ENCODE results near the gene CYRIA.

CYRIA gene

DNA sequence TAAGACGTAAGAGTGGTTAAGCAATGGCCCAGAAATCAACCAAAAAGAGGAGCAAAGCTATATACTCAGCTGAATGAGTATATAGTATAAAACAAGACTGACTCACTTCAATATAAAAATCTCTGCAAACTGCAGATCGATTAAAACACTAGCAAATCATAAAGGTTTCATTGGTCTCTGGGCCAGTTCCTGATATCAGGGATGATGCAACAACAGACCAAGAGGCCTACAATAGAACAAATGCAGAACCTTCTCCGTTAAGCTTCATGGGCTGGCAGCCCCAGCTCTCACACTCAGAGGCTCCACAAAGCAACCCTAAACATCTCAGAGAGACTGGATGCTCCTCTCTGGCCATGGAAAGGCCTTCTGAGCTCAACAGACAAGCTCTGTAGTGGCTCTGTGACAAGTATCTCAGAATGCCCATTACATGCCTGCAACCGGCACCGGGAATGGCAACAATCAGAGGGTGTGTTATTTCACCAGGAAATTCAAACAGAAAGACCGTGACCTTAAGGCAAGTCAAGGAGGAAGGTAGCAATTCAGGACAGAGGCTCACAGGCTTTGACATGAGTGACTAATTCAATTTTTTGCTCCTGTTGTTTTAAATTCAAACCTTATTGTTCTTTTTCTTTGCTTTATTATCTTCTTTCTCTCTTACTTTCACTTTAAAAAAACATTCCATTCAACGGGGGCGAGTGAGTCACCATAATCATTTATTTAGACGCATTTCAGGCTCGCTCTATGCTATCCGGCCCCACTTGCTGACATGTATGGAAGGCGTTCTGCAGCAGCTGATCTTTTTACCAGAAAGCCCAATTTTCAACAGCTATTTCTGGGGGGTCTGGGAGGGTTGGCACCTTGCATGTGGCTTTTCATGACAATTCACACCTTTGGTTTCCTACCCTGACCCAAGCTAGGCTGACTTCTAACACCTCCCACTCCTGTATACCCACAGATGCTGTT lies 15.1 kb downstream of the CYRIA start:
- TF ChIP-seq, protein P1, sequence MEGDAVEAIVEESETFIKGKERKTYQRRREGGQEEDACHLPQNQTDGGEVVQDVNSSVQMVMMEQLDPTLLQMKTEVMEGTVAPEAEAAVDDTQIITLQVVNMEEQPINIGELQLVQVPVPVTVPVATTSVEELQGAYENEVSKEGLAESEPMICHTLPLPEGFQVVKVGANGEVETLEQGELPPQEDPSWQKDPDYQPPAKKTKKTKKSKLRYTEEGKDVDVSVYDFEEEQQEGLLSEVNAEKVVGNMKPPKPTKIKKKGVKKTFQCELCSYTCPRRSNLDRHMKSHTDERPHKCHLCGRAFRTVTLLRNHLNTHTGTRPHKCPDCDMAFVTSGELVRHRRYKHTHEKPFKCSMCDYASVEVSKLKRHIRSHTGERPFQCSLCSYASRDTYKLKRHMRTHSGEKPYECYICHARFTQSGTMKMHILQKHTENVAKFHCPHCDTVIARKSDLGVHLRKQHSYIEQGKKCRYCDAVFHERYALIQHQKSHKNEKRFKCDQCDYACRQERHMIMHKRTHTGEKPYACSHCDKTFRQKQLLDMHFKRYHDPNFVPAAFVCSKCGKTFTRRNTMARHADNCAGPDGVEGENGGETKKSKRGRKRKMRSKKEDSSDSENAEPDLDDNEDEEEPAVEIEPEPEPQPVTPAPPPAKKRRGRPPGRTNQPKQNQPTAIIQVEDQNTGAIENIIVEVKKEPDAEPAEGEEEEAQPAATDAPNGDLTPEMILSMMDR (IDR thresholded peaks at IDR 0.05) = no peak
- Histone ChIP-seq H3K27me3 (no peaks in the 10 kb centered on the region), H3K4me1 (ENCODE audit: control insufficient read depth in 1 of 2, insufficient read depth in 1 of 2, low read depth in 1 of 2, low read length in 1 of 2) (peaks cover 26 to 32% of the 10 kb centered on the region in 2 experiments), H3K27ac (peak overlapping the region; percentile 72), H3K4me3 (ENCODE audit: low read depth in 1 of 2, low read length in 1 of 2) (no peak overlapping the region), H3K9me3 (no peaks in the 10 kb centered on the region), H3K36me3 (peaks cover 26% of the 10 kb centered on the region)

DNA sequence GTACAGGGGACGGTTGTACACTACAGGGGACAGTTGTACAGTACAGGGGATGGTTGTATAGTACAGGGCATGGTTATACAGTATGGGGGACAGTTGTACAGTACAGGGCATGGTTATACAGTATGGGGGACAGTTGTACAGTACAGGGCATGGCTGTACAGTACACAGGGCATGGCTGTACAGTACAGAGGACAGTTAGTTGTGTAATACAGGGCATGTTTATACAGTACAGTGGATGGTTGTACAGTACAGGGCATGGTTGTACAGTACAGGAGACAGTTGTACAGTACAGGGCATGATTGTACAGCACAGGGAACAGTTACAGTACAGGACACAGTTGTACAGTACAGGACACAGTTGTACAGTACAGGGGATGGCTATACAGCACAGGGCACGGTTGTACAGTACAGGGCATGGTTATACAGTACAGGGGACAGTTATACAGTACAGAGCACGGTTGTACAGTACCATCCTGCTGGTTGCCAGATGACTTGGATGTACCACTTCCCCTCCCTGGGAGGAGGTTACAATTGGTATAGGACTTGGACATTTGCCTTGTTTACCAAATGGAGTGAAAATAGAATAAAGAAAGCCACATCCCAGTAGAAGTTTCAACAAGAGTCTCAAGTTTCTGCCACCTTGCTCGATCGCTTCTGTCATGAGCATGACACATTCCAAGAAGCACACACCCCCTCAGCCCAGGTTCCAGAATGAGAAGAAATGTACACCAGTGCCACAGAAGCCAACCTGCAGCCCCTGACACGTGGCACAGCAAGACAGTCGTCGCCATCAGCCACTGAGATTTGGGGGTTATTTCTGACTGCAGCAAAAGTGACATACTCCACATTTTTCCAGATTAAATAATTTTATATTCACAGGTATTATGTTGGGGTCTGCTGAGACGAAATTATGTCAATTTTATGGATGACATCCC lies 16.0 kb downstream of the CYRIA start:
- Histone ChIP-seq H3K36me3 (peaks cover 26% of the 10 kb centered on the region), H3K4me1 (ENCODE audit: control insufficient read depth in 1 of 2, insufficient read depth in 1 of 2, low read depth in 1 of 2, low read length in 1 of 2) (peaks cover 17 to 22% of the 10 kb centered on the region in 2 experiments), H3K27ac (peak overlapping the region; percentile 72), H3K27me3 (no peaks in the 10 kb centered on the region), H3K9me3 (no peaks in the 10 kb centered on the region), H3K4me3 (ENCODE audit: low read depth in 1 of 2, low read length in 1 of 2) (no peak overlapping the region)
- TF ChIP-seq, protein P1 (IDR thresholded peaks at IDR 0.05) = no peak

DNA sequence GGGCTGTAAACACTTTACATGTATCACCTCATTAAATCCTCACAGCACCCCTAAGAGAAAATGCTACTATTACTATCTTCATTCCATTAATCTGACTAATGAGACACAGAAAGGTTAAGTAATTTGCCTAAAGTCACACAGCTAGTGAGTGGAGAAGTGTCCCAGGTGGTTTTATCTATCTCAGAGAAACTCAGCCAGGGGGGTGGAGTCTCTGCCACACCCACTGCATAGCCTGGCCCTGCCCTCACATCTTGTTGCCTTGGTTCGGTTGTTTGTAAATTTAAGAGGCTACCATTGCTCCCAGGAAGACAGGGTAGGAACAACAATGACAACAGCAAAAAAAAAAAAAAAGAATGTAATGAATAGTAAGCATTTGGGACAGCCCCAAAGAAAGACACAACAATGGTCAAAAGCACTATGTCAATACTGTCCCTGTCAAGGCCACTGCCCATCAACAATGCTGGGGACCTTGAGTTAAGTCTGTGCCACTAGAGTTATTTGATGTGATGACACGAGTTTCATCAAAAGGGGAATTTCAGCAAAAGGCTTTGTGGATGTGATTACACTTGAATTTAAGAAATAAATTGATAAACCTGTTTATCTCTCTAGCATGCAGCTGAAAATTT lies 17.5 kb downstream of the CYRIA start:
- TF ChIP-seq, protein P1 (IDR thresholded peaks at IDR 0.05) = no peak
- no peaks in the 10 kb centered on the region for H3K27me3 ChIP-seq
- H3K4me3 ChIP-seq (ENCODE audit: low read depth in 1 of 2, low read length in 1 of 2) = no peak overlapping the region
- no peak overlapping the region for H3K27ac ChIP-seq
- H3K9me3 ChIP-seq = no peaks in the 10 kb centered on the region
- H3K36me3 ChIP-seq = peaks cover 33% of the 10 kb centered on the region
- peaks cover 7 to 14% of the 10 kb centered on the region in 2 experiments for H3K4me1 ChIP-seq (ENCODE audit: control insufficient read depth in 1 of 2, insufficient read depth in 1 of 2, low read depth in 1 of 2, low read length in 1 of 2)

DNA sequence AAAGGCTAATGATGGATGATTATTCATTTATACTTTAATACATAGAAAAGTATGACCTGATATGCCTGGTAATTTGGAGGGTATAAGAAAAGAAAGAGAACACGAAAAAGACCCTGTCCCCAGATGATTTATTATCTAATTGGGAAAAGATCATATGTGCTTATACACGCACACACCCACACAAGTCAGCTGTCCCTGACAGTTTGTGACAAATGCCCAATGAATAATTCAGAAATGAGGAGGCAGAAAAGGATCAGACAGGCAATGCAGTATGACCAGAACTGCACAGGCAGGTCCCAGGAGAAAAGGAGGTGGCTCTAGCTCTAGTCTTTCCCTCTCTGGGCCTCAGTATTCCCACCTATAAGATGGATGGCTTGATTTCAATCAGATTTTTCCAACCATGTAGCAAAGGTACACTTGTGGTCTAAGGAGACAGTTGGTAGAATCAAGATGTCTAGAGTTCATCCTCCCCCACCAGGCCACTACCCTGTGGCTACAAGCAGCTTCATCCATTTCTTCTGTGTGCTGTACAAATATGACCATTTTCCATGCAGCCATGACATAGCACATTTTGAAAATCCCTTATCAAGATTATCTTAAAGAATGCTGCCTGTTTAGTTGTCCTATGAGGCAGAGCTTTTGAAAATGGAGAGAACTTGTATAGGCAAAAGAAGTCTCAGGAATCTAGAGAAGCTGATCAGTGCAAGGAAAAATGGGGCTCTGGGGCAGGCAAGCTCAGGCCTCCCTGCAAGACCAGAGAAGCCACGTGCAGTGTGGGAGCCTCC lies 19.7 kb downstream of the CYRIA start:
- Histone ChIP-seq H3K4me1 (ENCODE audit: control insufficient read depth in 1 of 2, insufficient read depth in 1 of 2, low read depth in 1 of 2, low read length in 1 of 2) (peaks cover 7 to 11% of the 10 kb centered on the region in 2 experiments), H3K36me3 (peaks cover 28% of the 10 kb centered on the region), H3K27ac (no peak overlapping the region), H3K4me3 (ENCODE audit: low read depth in 1 of 2, low read length in 1 of 2) (no peak overlapping the region), H3K27me3 (no peaks in the 10 kb centered on the region), H3K9me3 (no peaks in the 10 kb centered on the region)
- TF ChIP-seq, protein P1 (IDR thresholded peaks at IDR 0.05) = no peak

Data from neutrophil (primary cell).